Body of pancreas (tissue), 4 donors: ENCODE data around the gene SLC45A2.

Source experiments
- CTCF ChIP-seq, 7 experiments: fragments of 450-650 bp in 4 of 7; fragments of 200-600 bp in 3 of 7; sonication (generic) in 3 of 7; IDR thresholded peaks; one replicate each; pipeline ENCODE4 v1.5.1; 2016 to 2019; ENCODE audit warnings: antibody characterized with exemption in 7 of 7
- POLR2A ChIP-seq, 3 donors: fragments of 450-650 bp; IDR thresholded peaks; one replicate each; pipeline ENCODE4 v1.6.1; 2016; ENCODE audit warnings: antibody characterized with exemption in 3 of 3, mild to moderate bottlenecking in 2 of 3

DNA sequence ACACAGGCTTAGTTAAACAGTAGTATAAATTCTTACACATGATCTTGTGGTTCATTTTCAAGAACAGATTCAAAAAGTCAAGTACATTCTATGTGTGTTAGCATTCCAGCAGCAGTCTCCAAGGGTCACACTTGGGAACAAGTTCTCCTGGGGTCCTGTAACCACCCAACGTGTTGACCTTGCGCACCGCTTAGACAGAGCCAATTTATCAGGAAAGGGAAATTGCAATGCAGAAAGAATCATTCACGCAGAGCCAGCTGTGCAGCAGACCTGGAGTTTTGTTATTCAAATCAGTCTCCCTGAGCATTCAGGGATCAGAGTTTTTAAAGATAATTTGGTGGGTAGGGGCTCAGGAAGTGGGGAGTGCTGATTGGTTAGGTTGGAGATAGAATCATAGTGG, 56.8 kb downstream of the SLC45A2 start:
- TF ChIP-seq CTCF (IDR thresholded peaks at IDR 0.05) (no peak), POLR2A (IDR thresholded peaks at IDR 0.05) (no peak)
